H1 (cell line): ENCODE data around the gene TSPAN5.

Experiments
- CBX8 ChIP-seq: fragments of 300-800, 300-1000 bp; sonication (generic); IDR thresholded peaks from 2 replicates; pipeline ENCODE4 v1.7.1; 2016; ENCODE audit warnings: low read depth, low read length, borderline replicate concordance
- CHD2 ChIP-seq: IDR thresholded peaks from 2 replicates; pipeline ENCODE4 v1.6.1; 2012; ENCODE audit warnings: low read length, improper control_type of control experiment
- CREB1 ChIP-seq: IDR thresholded peaks from 2 replicates; pipeline ENCODE4 v1.6.1; 2012; ENCODE audit warnings: inconsistent platforms
- CTCF ChIP-seq, 3 experiments: IDR thresholded peaks; 1 replicate in 2 of 3; 2 replicates in 1 of 3; pipeline versions ENCODE4 v1.5.1 to v1.6.1; 2011; ENCODE audit warnings: low read length in 3 of 3, mild to moderate bottlenecking in 3 of 3, inconsistent platforms in 2 of 3, low read depth in 1 of 3, moderate library complexity in 1 of 3; ENCODE audit not compliant: insufficient read depth in 1 of 3; ENCODE audit errors: control extremely low read depth in 1 of 3
- EP300 ChIP-seq, 2 experiments: IDR thresholded peaks; 1 replicate in 1 of 2; 2 replicates in 1 of 2; pipeline ENCODE4 v1.6.1; 2011 to 2012; ENCODE audit warnings: low read depth in 2 of 2, low read length in 2 of 2, mild to moderate bottlenecking in 2 of 2, borderline replicate concordance in 1 of 2, inconsistent platforms in 1 of 2, moderate library complexity in 1 of 2
- HDAC2 ChIP-seq, 2 experiments: fragments of 300-600 bp in 1 of 2; sonication (generic) in 1 of 2; IDR thresholded peaks; 2 replicates each; pipeline ENCODE4 v1.6.1; 2011 to 2012; ENCODE audit warnings: low read depth in 2 of 2, low read length in 2 of 2, mild to moderate bottlenecking in 2 of 2, moderate library complexity in 2 of 2, borderline replicate concordance in 1 of 2, inconsistent platforms in 1 of 2
- NANOG ChIP-seq: IDR thresholded peaks from 2 replicates; pipeline ENCODE4 v1.6.1; 2011; ENCODE audit warnings: low read length, low read depth, mild to moderate bottlenecking, inconsistent platforms; ENCODE audit not compliant: insufficient read depth, poor library complexity, severe bottlenecking
- POLR2A ChIP-seq, 2 experiments: IDR thresholded peaks; 1 replicate in 1 of 2; 2 replicates in 1 of 2; pipeline ENCODE4 v1.6.1; 2011; ENCODE audit warnings: low read depth in 2 of 2, low read length in 2 of 2, mild to moderate bottlenecking in 2 of 2; ENCODE audit errors: control extremely low read depth in 1 of 2
- RAD21 ChIP-seq, 2 experiments: IDR thresholded peaks in 1 of 2; conservative IDR thresholded peaks in 1 of 2; 2 replicates each; pipeline ENCODE4 v1.6.1; 2011; ENCODE audit warnings: low read depth in 2 of 2, low read length in 2 of 2, improper control_type of control experiment in 1 of 2, inconsistent platforms in 1 of 2, mild to moderate bottlenecking in 1 of 2, moderate library complexity in 1 of 2
- RXRA ChIP-seq: IDR thresholded peaks from 2 replicates; pipeline ENCODE4 v1.6.1; 2011; ENCODE audit warnings: low read depth, mild to moderate bottlenecking, low read length, moderate library complexity; ENCODE audit not compliant: insufficient read depth
- SP1 ChIP-seq: IDR thresholded peaks from 2 replicates; pipeline ENCODE4 v1.6.1; 2011; ENCODE audit warnings: low read depth, low read length
- SP2 ChIP-seq: IDR thresholded peaks from 2 replicates; pipeline ENCODE4 v1.6.1; 2012; ENCODE audit warnings: mild to moderate bottlenecking, low read length, inconsistent platforms
- SRF ChIP-seq: IDR thresholded peaks from 2 replicates; pipeline ENCODE4 v1.6.1; 2011; ENCODE audit warnings: mild to moderate bottlenecking, low read depth, low read length, moderate library complexity
- ZNF274 ChIP-seq: IDR thresholded peaks from 2 replicates; pipeline ENCODE4 v1.7.0; 2012; ENCODE audit warnings: low read length, borderline replicate concordance; ENCODE audit errors: extremely low read depth

- TF ChIP-seq CHD2 (no peak), CREB1 (no peak), SP2 (no peak), POLR2A (IDR thresholded peaks at IDR 0.05; ENCODE audit: control extremely low read depth in 1 of 2, low read depth in 2 of 2, low read length in 2 of 2) (no peak), CBX8 (no peak), CTCF (IDR thresholded peaks at IDR 0.05; ENCODE audit: control extremely low read depth in 1 of 3, insufficient read depth in 1 of 3, low read depth in 1 of 3, low read length in 3 of 3) (no peak), ZNF274 (no peak), SP1 (no peak), RXRA (no peak), RAD21 (IDR thresholded peaks at IDR 0.05 in 1 of 2, conservative IDR thresholded peaks at IDR 0.05 in 1 of 2; ENCODE audit: low read depth in 2 of 2, low read length in 2 of 2) (no peak), NANOG (no peak), HDAC2 (IDR thresholded peaks at IDR 0.05; ENCODE audit: borderline replicate concordance in 1 of 2, low read depth in 2 of 2, low read length in 2 of 2) (no peak), EP300 (IDR thresholded peaks at IDR 0.05; ENCODE audit: borderline replicate concordance in 1 of 2, low read depth in 2 of 2, low read length in 2 of 2) (no peak), SRF (no peak)
Measured at GRCh38 chr4:98674404-98675173, 16.2 kb upstream of the TSPAN5 start.
